Prostate gland (tissue), 2 donors: Measurements from ENCODE around the gene TRIM45. TPM values are rescaled to one million over a fixed set of nuclear protein-coding genes. Genes with fewer than 3 reads are reported as not detected.

Source experiments
- DNase-seq: peaks from one replicate; pipeline ENCODE4 v3.0.0-alpha.2; 2019; ENCODE audit warnings: low spot score
- H3K27ac ChIP-seq, 2 donors: fragments of 200-600 bp; sonication (generic); 2 replicates each; pipeline ENCODE4 v1.5.1; 2017 to 2019
- H3K27me3 ChIP-seq: fragments of 200-600 bp; sonication (generic); replicated peaks from 2 replicates; pipeline ENCODE4 v1.5.1; 2019; ENCODE audit not compliant: insufficient read depth
- H3K36me3 ChIP-seq, 2 donors: fragments of 200-600 bp; sonication (generic); 1 replicate in 1 of 2; 2 replicates in 1 of 2; pipeline versions ENCODE4 v1.5.1 to v1.8.1; 2017 to 2019
- H3K4me1 ChIP-seq: fragments of 200-600 bp; sonication (generic); replicated peaks from 2 replicates; pipeline ENCODE4 v1.5.1; 2019
- H3K4me3 ChIP-seq, 2 donors: fragments of 200-600 bp; sonication (generic); 2 replicates each; pipeline ENCODE4 v1.5.1; 2017 to 2019
- H3K9me3 ChIP-seq: fragments of 200-600 bp; sonication (generic); 2 replicates; pipeline ENCODE4 v1.5.1; 2017
- CTCF ChIP-seq, 4 experiments: fragments of 200-600 bp in 2 of 4; fragments of 450-650 bp in 2 of 4; sonication (generic) in 2 of 4; IDR thresholded peaks; 1 replicate in 3 of 4; 2 replicates in 1 of 4; pipeline ENCODE4 v1.5.1; 2016 to 2019; ENCODE audit warnings: antibody characterized with exemption in 4 of 4, mild to moderate bottlenecking in 2 of 4, moderate library complexity in 2 of 4
- POLR2A ChIP-seq: fragments of 450-650 bp; IDR thresholded peaks from one replicate; pipeline ENCODE4 v1.6.1; 2016; ENCODE audit warnings: antibody characterized with exemption, mild to moderate bottlenecking
- POLR2AphosphoS5 ChIP-seq: sonication (generic); formaldehyde crosslinking; IDR thresholded peaks from one replicate; pipeline ENCODE4 v1.6.1; 2017; ENCODE audit warnings: antibody characterized with exemption
- WGBS: methylation state at CpG from one replicate; pipeline ENCODE4 v1.1.5; 2018; 5-methylcytosine and 5-hydroxymethylcytosine counted together
- intact Hi-C: fragments of 100-400 bp; cut with DNase I; formaldehyde crosslinking; loops from one replicate; pipeline ENCODE4 v1.14.2; 2022
- total RNA-seq, 2 donors: library from RNA; depleted of rRNA; stranded (reverse); fragments of >200 nt; gene quantifications; one replicate each; pipeline ENCODE4 v1.1.0, GENCODE V29; 2016

TRIM45 gene, protein sequence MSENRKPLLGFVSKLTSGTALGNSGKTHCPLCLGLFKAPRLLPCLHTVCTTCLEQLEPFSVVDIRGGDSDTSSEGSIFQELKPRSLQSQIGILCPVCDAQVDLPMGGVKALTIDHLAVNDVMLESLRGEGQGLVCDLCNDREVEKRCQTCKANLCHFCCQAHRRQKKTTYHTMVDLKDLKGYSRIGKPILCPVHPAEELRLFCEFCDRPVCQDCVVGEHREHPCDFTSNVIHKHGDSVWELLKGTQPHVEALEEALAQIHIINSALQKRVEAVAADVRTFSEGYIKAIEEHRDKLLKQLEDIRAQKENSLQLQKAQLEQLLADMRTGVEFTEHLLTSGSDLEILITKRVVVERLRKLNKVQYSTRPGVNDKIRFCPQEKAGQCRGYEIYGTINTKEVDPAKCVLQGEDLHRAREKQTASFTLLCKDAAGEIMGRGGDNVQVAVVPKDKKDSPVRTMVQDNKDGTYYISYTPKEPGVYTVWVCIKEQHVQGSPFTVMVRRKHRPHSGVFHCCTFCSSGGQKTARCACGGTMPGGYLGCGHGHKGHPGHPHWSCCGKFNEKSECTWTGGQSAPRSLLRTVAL
- total RNA-seq, result 10 to 100 TPM in 1 of 2 donors, 1 to 10 TPM in 1; 4.0 to 13.2 TPM

DNA sequence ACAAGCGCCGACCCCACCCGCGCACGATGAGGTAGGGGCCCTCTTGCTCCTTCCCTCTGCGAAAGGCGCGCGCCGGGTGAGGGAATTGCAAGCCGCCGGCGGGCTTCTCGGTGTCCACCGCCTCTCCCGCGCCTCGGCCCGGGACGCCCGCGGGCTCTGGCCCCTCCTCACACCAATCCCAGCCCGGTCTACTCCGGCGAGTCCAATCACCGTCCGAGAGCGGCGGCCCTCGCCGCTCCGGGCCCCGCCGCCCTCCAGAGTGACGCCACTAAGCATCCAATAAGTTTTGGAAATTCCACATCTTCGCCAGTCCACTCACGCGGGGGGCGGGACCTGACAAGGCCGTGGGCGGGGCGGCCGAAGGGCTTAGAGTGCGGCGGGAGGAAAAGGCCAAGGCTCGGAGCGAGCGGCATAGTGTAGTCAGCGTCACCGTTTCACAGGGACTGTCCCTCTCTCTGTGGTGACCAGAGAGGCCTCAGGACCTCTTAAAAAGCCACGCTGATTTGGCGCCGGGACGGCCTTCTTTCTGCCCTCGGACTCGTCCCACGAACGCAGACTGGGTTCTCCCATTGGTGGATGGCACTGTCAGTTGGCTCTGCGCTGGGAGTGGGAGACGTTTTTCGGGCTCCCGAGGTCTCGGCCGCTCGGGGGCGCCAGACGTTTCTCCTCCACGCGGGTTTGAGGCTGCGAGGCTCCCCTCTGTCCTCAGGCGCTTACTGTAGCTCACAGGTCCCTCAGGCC lies at the start of gene TRIM45:
TRIM45 (minus strand) TSS at position 161 of the 741 bp plus-strand sequence. CDS start 548 bp downstream, outside the sequence.
- intact Hi-C loops, result loop anchor here (10.0 kb wide), 2 partner anchors 243 to 267 kb away; partner anchors contain the start of gene MAN1A2
- H3K4me1 ChIP-seq, result no peaks in the 10 kb centered on the region
- DNase-seq, result peak; percentile 96
- peak within 1 kb of the TSS; percentile 48 to 63 for H3K4me3 ChIP-seq
- H3K27ac ChIP-seq, result peak within 1 kb of the TSS; percentile 81 to 85
- TF ChIP-seq CTCF (IDR thresholded peaks at IDR 0.05), result peak; percentile 48 to 87 (median 66)
- peak; percentile 27 for TF ChIP-seq POLR2A
- peak; percentile 83 for TF ChIP-seq POLR2AphosphoS5
- H3K9me3 ChIP-seq, result no peaks in the 10 kb centered on the region
- under 1% methylated on average over 71 of the region's 71 CpGs for WGBS
- H3K36me3 ChIP-seq, result no peaks in the 10 kb centered on the region
- no peaks in the 10 kb centered on the region for H3K27me3 ChIP-seq

DNA sequence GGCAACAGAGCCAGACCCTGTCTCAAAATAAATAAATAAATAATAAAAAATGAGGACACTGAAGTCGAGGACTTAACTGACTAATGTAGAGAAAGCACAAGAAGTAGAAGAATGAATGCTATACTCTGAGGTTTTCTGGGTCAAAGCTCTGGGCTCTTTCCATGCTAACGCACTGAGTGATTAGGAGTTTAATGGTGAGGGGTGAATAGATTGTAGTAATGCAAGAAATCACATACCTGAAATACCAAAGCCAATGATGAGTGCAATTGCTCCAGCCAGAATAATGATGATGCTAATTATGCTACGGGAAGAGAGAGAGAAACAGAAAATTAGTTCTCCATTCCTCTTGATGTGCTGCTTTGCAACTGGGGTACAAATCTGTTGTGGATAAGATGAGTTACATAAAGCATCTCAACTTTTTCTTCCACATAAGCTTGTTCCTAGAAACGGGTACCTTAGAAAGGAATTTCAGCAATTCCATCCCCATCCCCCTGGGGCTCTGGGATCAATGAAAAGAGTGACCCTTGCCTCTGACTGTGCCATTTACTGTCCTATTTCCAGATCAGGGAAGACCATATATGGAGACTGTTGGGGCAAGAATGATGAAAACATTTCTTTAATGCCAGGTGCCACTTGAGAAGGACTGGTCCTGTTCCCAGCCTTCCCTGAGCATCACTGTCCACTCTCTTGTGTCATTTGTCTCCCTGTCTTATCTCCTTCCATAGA lies 48.5 kb upstream of the TRIM45 start:
- Histone ChIP-seq H3K36me3 (no peaks in the 10 kb centered on the region), H3K4me3 (no peak overlapping the region), H3K27ac (no peak overlapping the region), H3K27me3 (no peaks in the 10 kb centered on the region), H3K9me3 (no peaks in the 10 kb centered on the region), H3K4me1 (no peaks in the 10 kb centered on the region)
- no peak for DNase-seq
- TF ChIP-seq POLR2AphosphoS5 (no peak), CTCF (IDR thresholded peaks at IDR 0.05) (no peak), POLR2A (no peak)
- intact Hi-C loops, result no loop called here
- 88% methylated on average over 4 of the region's 4 CpGs for WGBS

DNA sequence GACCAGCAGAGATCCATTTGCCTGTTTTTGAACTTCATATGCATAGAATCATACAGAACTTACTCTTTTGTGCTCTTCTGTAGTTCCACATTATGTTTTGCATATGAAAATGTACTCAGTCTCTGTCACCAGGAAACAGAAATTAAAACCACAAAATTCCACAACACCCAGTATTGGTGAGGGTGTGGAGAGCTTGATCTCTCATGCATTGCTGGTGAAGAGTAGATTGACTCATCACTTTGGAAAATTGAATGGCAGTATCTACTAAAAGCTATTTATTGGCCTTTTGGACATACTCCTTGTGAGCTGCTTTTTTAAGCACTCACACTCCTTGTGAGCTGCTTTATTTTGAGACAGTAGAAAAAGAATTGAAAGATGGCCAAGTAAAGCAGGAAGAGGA lies 45.9 kb upstream of the TRIM45 start:
- no peak overlapping the region for H3K4me3 ChIP-seq
- H3K27me3 ChIP-seq, result no peaks in the 10 kb centered on the region
- H3K9me3 ChIP-seq, result no peaks in the 10 kb centered on the region
- no peaks in the 10 kb centered on the region for H3K4me1 ChIP-seq
- H3K27ac ChIP-seq, result no peak overlapping the region
- intact Hi-C loops, result no loop called here
- H3K36me3 ChIP-seq, result no peaks in the 10 kb centered on the region
- no peak for DNase-seq
- TF ChIP-seq POLR2AphosphoS5 (no peak), POLR2A (no peak), CTCF (IDR thresholded peaks at IDR 0.05) (no peak)

- intact Hi-C loops, result no loop called here
- Histone ChIP-seq H3K36me3 (no peaks in the 10 kb centered on the region), H3K9me3 (no peaks in the 10 kb centered on the region), H3K27ac (no peak overlapping the region), H3K4me1 (no peaks in the 10 kb centered on the region), H3K27me3 (no peaks in the 10 kb centered on the region), H3K4me3 (no peak overlapping the region)
- 90% methylated on average over 2 of the region's 2 CpGs for WGBS
- no peak for DNase-seq
- TF ChIP-seq CTCF (IDR thresholded peaks at IDR 0.05), result no peak
- TF ChIP-seq POLR2A, result no peak
- no peak for TF ChIP-seq POLR2AphosphoS5
These were observed 44.5 kb upstream of the TRIM45 start for GRCh38 chr1:117166076-117166475.
